Parathyroid adenoma (tissue), 2 donors: ENCODE results near the gene SPOCK1.
"Not testable (repeated sequence)": the region's sequence is repeated elsewhere in the genome, so short reads cannot be mapped to it uniquely, and the experiment has no call there.

ENCODE experiments used
- H2AFZ ChIP-seq: fragments of 300-600 bp; sonication (generic); one replicate; pipeline ENCODE4 v1.7.0; 2017; ENCODE audit warnings: antibody characterized with exemption, mild to moderate bottlenecking
- H3K27ac ChIP-seq: fragments of 300-600 bp; sonication (generic); one replicate; pipeline ENCODE4 v1.7.0; 2017
- H3K27me3 ChIP-seq: fragments of 300-600 bp; sonication (generic); one replicate; pipeline ENCODE4 v1.7.0; 2017; ENCODE audit warnings: low read length; ENCODE audit not compliant: control insufficient read depth, insufficient read depth
- H3K36me3 ChIP-seq: fragments of 300-600 bp; sonication (generic); one replicate; pipeline ENCODE4 v1.7.0; 2017; ENCODE audit warnings: low read length; ENCODE audit not compliant: control insufficient read depth, insufficient read depth
- H3K4me1 ChIP-seq: fragments of 300-600 bp; sonication (generic); one replicate; pipeline ENCODE4 v1.7.0; 2017; ENCODE audit warnings: control low read depth
- H3K4me2 ChIP-seq: fragments of 300-600 bp; sonication (generic); one replicate; pipeline ENCODE4 v1.7.0; 2017; ENCODE audit warnings: low read length
- H3K4me3 ChIP-seq: fragments of 300-600 bp; sonication (generic); one replicate; pipeline ENCODE4 v1.7.0; 2017; ENCODE audit warnings: low read depth, low read length
- H3K79me2 ChIP-seq: fragments of 300-600 bp; sonication (generic); one replicate; pipeline ENCODE4 v1.7.0; 2017; ENCODE audit warnings: control low read depth
- H3K9ac ChIP-seq: fragments of 300-600 bp; sonication (generic); one replicate; pipeline ENCODE4 v1.7.0; 2017; ENCODE audit warnings: mild to moderate bottlenecking
- H3K9me3 ChIP-seq: fragments of 300-600 bp; sonication (generic); one replicate; pipeline ENCODE4 v1.7.0; 2017; ENCODE audit warnings: low read length; ENCODE audit not compliant: control insufficient read depth
- TF ChIP-seq, protein P1 (sequence below): fragments of 300-600 bp; sonication (generic); IDR thresholded peaks from one replicate; pipeline ENCODE4 v1.7.0; 2017; ENCODE audit warnings: antibody characterized with exemption, mild to moderate bottlenecking
- donor health status: primary hyperparathyroidism.

The SPOCK1 gene

GRCh38 chr5:137234973-137235943 lies 263.9 kb downstream of the SPOCK1 start:
- TF ChIP-seq, protein P1, sequence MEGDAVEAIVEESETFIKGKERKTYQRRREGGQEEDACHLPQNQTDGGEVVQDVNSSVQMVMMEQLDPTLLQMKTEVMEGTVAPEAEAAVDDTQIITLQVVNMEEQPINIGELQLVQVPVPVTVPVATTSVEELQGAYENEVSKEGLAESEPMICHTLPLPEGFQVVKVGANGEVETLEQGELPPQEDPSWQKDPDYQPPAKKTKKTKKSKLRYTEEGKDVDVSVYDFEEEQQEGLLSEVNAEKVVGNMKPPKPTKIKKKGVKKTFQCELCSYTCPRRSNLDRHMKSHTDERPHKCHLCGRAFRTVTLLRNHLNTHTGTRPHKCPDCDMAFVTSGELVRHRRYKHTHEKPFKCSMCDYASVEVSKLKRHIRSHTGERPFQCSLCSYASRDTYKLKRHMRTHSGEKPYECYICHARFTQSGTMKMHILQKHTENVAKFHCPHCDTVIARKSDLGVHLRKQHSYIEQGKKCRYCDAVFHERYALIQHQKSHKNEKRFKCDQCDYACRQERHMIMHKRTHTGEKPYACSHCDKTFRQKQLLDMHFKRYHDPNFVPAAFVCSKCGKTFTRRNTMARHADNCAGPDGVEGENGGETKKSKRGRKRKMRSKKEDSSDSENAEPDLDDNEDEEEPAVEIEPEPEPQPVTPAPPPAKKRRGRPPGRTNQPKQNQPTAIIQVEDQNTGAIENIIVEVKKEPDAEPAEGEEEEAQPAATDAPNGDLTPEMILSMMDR, result no peak
- H3K4me2 ChIP-seq, result no peak overlapping the region
- no peaks in the 10 kb centered on the region for H3K4me1 ChIP-seq
- no peaks in the 10 kb centered on the region for H3K79me2 ChIP-seq
- H3K27ac ChIP-seq, result no peak overlapping the region
- H3K27me3 ChIP-seq, result no peaks in the 10 kb centered on the region
- H2AFZ ChIP-seq, result no peak overlapping the region
- no peaks in the 10 kb centered on the region for H3K9me3 ChIP-seq
- H3K36me3 ChIP-seq, result no peaks in the 10 kb centered on the region
- no peak overlapping the region for H3K9ac ChIP-seq
- no peak overlapping the region for H3K4me3 ChIP-seq

- H3K79me2 ChIP-seq, result no peaks in the 10 kb centered on the region
- TF ChIP-seq, protein P1, result no peak
- no peak overlapping the region for H3K4me3 ChIP-seq
- H3K9ac ChIP-seq, result no peak overlapping the region
- H2AFZ ChIP-seq, result no peak overlapping the region
- no peaks in the 10 kb centered on the region for H3K27me3 ChIP-seq
- no peak overlapping the region for H3K4me2 ChIP-seq
- H3K27ac ChIP-seq, result no peak overlapping the region
- H3K4me1 ChIP-seq, result no peaks in the 10 kb centered on the region
- no peaks in the 10 kb centered on the region for H3K36me3 ChIP-seq
- no peaks in the 10 kb centered on the region for H3K9me3 ChIP-seq
These were observed 265.4 kb downstream of the SPOCK1 start for GRCh38 chr5:137233726-137234125.

DNA sequence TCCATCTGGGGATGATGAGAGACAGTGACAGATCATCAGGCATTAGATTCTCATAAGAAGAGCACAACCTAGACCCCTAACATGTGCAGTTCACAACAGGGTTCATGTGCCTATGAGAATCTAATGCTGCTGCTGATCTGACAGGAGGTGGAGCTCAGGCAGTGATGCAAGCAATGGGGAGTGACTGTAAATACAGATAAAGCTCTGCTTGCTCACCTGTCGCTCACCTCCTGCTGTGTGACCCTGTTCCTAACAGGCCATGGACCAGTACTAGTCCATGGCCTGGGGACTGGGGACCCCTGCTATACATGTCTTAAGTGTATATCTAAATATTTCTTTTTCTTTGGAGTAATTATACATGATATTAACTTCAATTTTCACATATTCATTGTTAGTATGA lies 265.8 kb downstream of the SPOCK1 start:
- not testable (repeated sequence) for H3K4me2 ChIP-seq, H3K9ac ChIP-seq, H3K4me3 ChIP-seq, H3K36me3 ChIP-seq, H3K27ac ChIP-seq, H3K27me3 ChIP-seq, H2AFZ ChIP-seq, H3K9me3 ChIP-seq, H3K79me2 ChIP-seq, H3K4me1 ChIP-seq

GRCh38 chr5:137231540-137231939 lies 267.6 kb downstream of the SPOCK1 start:
- TF ChIP-seq, protein P1, result no peak
- H3K4me2 ChIP-seq, result no peak overlapping the region
- H3K36me3 ChIP-seq, result no peaks in the 10 kb centered on the region
- H3K79me2 ChIP-seq, result no peaks in the 10 kb centered on the region
- H3K4me3 ChIP-seq, result no peak overlapping the region
- no peak overlapping the region for H2AFZ ChIP-seq
- H3K27ac ChIP-seq, result no peak overlapping the region
- H3K9me3 ChIP-seq, result no peaks in the 10 kb centered on the region
- no peaks in the 10 kb centered on the region for H3K27me3 ChIP-seq
- H3K9ac ChIP-seq, result no peak overlapping the region
- H3K4me1 ChIP-seq, result no peaks in the 10 kb centered on the region

DNA sequence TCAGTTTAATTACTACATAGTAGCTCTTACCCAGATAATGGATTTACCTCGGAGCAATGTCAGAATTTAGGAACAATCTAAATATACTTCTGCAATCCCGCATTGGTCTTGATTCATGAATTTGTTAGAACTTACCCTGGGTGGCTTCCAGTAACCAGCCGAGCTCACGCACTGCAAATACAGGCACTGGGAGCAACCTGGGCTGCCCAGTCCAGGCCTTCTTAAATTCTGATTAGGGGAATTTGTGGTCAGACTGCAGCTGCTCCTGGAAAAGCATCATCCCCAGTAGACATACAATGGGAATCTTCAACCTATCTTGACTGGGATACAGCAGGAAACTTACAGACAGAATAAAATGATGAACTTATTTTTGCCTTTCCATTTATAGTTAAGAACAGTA lies 270.3 kb downstream of the SPOCK1 start:
- no peak overlapping the region for H3K9ac ChIP-seq
- TF ChIP-seq, protein P1, result no peak

More for the DNA sequence above, 270.3 kb downstream of the SPOCK1 start:
- no peaks in the 10 kb centered on the region for H3K27me3 ChIP-seq
- H3K4me1 ChIP-seq, result no peaks in the 10 kb centered on the region
- H3K36me3 ChIP-seq, result no peaks in the 10 kb centered on the region
- no peak overlapping the region for H3K4me3 ChIP-seq
- no peaks in the 10 kb centered on the region for H3K9me3 ChIP-seq
- no peak overlapping the region for H2AFZ ChIP-seq
- H3K79me2 ChIP-seq, result no peaks in the 10 kb centered on the region
- no peak overlapping the region for H3K4me2 ChIP-seq
- H3K27ac ChIP-seq, result no peak overlapping the region
